ENCODE results near the gene G3BP2. TPM values are rescaled to one million over a fixed set of nuclear protein-coding genes. Genes with fewer than 3 reads are reported as not detected.

Gene G3BP2
- total and polyA plus RNA-seq, 9 of the 15 experiments (the other 6 are each of a cell fraction or from before 2014, with no cell fraction given) = 25.2 to 222 (median 130) TPM

DNA sequence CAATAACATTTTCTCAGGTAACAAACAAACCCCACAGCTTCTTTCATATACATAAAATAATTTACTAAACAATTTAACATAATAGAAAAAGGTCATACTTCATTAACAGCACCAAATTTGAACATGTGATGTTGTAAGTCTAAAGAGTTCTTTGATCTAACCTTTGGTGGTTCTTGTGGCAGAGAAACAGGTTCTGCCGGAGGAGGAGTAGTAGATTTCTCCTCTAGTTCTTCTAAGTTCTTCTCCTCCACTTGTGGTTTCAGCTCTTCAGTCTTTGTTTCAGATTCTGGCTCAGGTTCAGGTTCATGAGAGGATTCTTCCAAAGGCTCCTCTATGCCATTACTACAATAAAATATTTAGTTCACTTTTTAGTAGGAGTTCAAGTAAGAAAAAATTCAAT is 18.3 kb downstream of the G3BP2 start:
- in situ Hi-C loops (cut with MboI) = no loop called here
- no peak overlapping the region for H3K4me2 ChIP-seq (ENCODE audit: insufficient read depth, low read length)
- ChIA-PET POLR2A (interaction anchor here (0.6 to 1.4 kb wide), 3 partner anchors 11 to 69 kb away, joined by 3 to 6 read pairs (median 6); partner anchors contain the start of gene USO1), CTCF (ENCODE audit: low intra/inter-chr PET ratio) (no interaction called here)
- H3K9me3 ChIP-seq (replicated peaks; ENCODE audit: control insufficient read depth, insufficient read depth, low read depth, low read length) = no peaks in the 10 kb centered on the region
- no peak overlapping the region for H3K4me3 ChIP-seq
- H3K36me3 ChIP-seq (ENCODE audit: control insufficient read depth, insufficient read depth, low read length) = peaks cover 93% of the 10 kb centered on the region
- H3K79me2 ChIP-seq (ENCODE audit: control insufficient read depth, insufficient read depth, low read length) = peaks cover 47% of the 10 kb centered on the region
- DNase-seq (ENCODE audit: extremely low read depth in 1 of 4, low spot score in 3 of 4) (no peak), FAIRE-seq (no peak), ATAC-seq (no peak)
- H2AFZ ChIP-seq (ENCODE audit: low read depth, low read length) = no peak overlapping the region
- TF ChIP-seq LEF1 (IDR thresholded peaks at IDR 0.05) = no peak
- TF ChIP-seq MCM3 (IDR thresholded peaks at IDR 0.05) = no peak
- TF ChIP-seq ZNF3 (CRISPR knock-in tag; IDR thresholded peaks at IDR 0.05) = no peak
- H3K27ac ChIP-seq (ENCODE audit: extremely low read depth, low read depth, low read length) = no peak overlapping the region
- H3K27me3 ChIP-seq (ENCODE audit: control insufficient read depth in 2 of 2, insufficient read depth in 2 of 2, low read length in 2 of 2) = no peaks in the 10 kb centered on the region
- BruUV-seq (replicated peaks) = no TSS peak
- no peak overlapping the region for H3K9ac ChIP-seq (ENCODE audit: insufficient read depth in 1 of 2, low read depth in 2 of 2, low read length in 2 of 2)
- H3K9me1 ChIP-seq (ENCODE audit: control insufficient read depth, insufficient read depth, low read length) = no peaks in the 10 kb centered on the region
- H3K4me1 ChIP-seq (replicated peaks in 1 of 2; ENCODE audit: control insufficient read depth in 2 of 2, insufficient read depth in 2 of 2, low read length in 2 of 2) = no peaks in the 10 kb centered on the region
- H4K20me1 ChIP-seq (replicated peaks; ENCODE audit: control insufficient read depth, insufficient read depth, low read length) = peaks cover 5% of the 10 kb centered on the region; the same call in 1 of the 2 replicates
- intact Hi-C loops (cut with micrococcal nuclease) = loop anchor here (1.0 kb wide), 1 partner anchor 193 kb away; no protein-coding TSS in a partner anchor
- WGBS (ENCODE audit: insufficient coverage, low coverage, missing lambda C conversion rate) = 100% methylated on average over 1 of the region's 1 CpG

DNA sequence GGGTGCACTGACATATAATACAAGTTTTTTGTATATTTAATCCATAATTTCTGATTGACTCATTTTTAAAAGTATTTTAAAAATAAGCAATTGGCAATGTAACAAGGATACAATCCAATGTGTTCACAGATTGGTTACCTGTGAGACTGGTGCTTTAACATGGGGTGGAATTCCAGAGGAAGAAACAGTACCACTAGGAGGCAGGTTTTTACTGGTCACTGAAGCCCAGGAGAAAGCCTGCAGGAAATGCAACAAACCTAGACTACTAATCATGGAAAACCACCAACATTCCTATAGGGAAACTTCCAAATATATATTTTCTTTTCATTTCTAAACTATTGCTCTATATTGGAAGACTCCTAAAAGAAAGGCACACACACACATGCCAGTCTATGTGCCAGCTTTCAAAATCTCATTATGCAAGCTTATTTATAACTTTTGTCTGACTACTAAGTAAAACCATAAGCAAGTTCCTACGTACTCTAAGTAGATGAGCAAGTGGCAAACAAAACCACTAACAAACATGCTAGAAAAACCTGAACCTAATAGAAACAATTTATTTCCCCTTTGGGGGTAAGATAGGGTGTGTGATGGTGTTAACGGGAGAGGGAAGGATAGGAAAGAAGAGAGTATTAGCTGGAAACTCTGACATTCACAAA is 19.2 kb downstream of the G3BP2 start:
- ChIA-PET CTCF (ENCODE audit: low intra/inter-chr PET ratio) (no interaction called here), POLR2A (interaction anchor here (0.7 to 1.3 kb wide), 3 partner anchors 10 to 70 kb away, joined by 3 to 6 read pairs (median 3); partner anchors contain the start of gene USO1)
- Histone ChIP-seq H3K27me3 (ENCODE audit: control insufficient read depth in 2 of 2, insufficient read depth in 2 of 2, low read length in 2 of 2) (no peaks in the 10 kb centered on the region), H3K4me1 (replicated peaks in 1 of 2; ENCODE audit: control insufficient read depth in 2 of 2, insufficient read depth in 2 of 2, low read length in 2 of 2) (no peaks in the 10 kb centered on the region), H3K36me3 (ENCODE audit: control insufficient read depth, insufficient read depth, low read length) (peaks cover 90% of the 10 kb centered on the region), H2AFZ (ENCODE audit: low read depth, low read length) (no peak overlapping the region), H3K79me2 (ENCODE audit: control insufficient read depth, insufficient read depth, low read length) (peaks cover 38% of the 10 kb centered on the region), H3K9me1 (ENCODE audit: control insufficient read depth, insufficient read depth, low read length) (no peaks in the 10 kb centered on the region), H3K27ac (ENCODE audit: extremely low read depth, low read depth, low read length) (no peak overlapping the region), H3K4me3 (no peak overlapping the region), H3K9ac (ENCODE audit: insufficient read depth in 1 of 2, low read depth in 2 of 2, low read length in 2 of 2) (no peak overlapping the region), H4K20me1 (replicated peaks; ENCODE audit: control insufficient read depth, insufficient read depth, low read length) (peaks cover 5% of the 10 kb centered on the region; the same call in 1 of the 2 replicates), H3K4me2 (ENCODE audit: insufficient read depth, low read length) (no peak overlapping the region), H3K9me3 (replicated peaks; ENCODE audit: control insufficient read depth, insufficient read depth, low read depth, low read length) (no peaks in the 10 kb centered on the region)
- BruUV-seq (replicated peaks) = no TSS peak
- no peak for FAIRE-seq
- DNase-seq (ENCODE audit: extremely low read depth in 1 of 4, low spot score in 3 of 4) = peak in 1 of 4 experiments; percentile 21
- ATAC-seq = peak; percentile 71
- in situ Hi-C loops (cut with MboI) = no loop called here
- intact Hi-C loops (cut with micrococcal nuclease) = loop anchor here (1.0 kb wide), 1 partner anchor 194 kb away; no protein-coding TSS in a partner anchor
- 88% methylated on average over 2 of the region's 2 CpGs for WGBS (ENCODE audit: insufficient coverage, low coverage, missing lambda C conversion rate)
- TF ChIP-seq, protein P1, sequence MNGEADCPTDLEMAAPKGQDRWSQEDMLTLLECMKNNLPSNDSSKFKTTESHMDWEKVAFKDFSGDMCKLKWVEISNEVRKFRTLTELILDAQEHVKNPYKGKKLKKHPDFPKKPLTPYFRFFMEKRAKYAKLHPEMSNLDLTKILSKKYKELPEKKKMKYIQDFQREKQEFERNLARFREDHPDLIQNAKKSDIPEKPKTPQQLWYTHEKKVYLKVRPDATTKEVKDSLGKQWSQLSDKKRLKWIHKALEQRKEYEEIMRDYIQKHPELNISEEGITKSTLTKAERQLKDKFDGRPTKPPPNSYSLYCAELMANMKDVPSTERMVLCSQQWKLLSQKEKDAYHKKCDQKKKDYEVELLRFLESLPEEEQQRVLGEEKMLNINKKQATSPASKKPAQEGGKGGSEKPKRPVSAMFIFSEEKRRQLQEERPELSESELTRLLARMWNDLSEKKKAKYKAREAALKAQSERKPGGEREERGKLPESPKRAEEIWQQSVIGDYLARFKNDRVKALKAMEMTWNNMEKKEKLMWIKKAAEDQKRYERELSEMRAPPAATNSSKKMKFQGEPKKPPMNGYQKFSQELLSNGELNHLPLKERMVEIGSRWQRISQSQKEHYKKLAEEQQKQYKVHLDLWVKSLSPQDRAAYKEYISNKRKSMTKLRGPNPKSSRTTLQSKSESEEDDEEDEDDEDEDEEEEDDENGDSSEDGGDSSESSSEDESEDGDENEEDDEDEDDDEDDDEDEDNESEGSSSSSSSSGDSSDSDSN (IDR thresholded peaks at IDR 0.05; ENCODE audit: borderline replicate concordance in 1 of 2, low read depth in 2 of 2, low read length in 2 of 2) = no peak
- TF ChIP-seq XRCC3 (IDR thresholded peaks at IDR 0.05) = no peak
- TF ChIP-seq SMC3 (conservative IDR thresholded peaks at IDR 0.05; ENCODE audit: insufficient read depth, low read depth, low read length) = peak; percentile 19; the same call in 1 of the 2 replicates
- TF ChIP-seq RAD21 (CRISPR knock-in tag; conservative IDR thresholded peaks at IDR 0.05 in 1 of 2, IDR thresholded peaks at IDR 0.05 in 1 of 2) = peak in 1 of 2 experiments; percentile 58; a peak in 2 of 4 replicates
- TF ChIP-seq SPI1 (IDR thresholded peaks at IDR 0.05; ENCODE audit: borderline replicate concordance, low read depth, low read length) = no peak
- TF ChIP-seq ERF (CRISPR knock-in tag; IDR thresholded peaks at IDR 0.05) = no peak
- TF ChIP-seq FOXO4 (CRISPR knock-in tag; IDR thresholded peaks at IDR 0.05) = no peak
- TF ChIP-seq CHD2 (IDR thresholded peaks at IDR 0.05; ENCODE audit: low read depth, low read length) = no peak
- TF ChIP-seq KLF16 (IDR thresholded peaks at IDR 0.05) = no peak

Data from K562 (cell line).